H1 (cell line): ENCODE results near the gene RUFY4. TPM values are rescaled to one million over a fixed set of nuclear protein-coding genes. Genes with fewer than 3 reads are reported as not detected.

Experiments used
- CBX8 ChIP-seq: fragments of 300-800, 300-1000 bp; sonication (generic); IDR thresholded peaks from 2 replicates; pipeline ENCODE4 v1.7.1; 2016; ENCODE audit warnings: low read depth, low read length, borderline replicate concordance
- EGR1 ChIP-seq: IDR thresholded peaks from 2 replicates; pipeline ENCODE4 v1.6.1; 2011; ENCODE audit warnings: low read depth, low read length, borderline replicate concordance
- JUND ChIP-seq: IDR thresholded peaks from 2 replicates; pipeline ENCODE4 v1.6.1; 2011; ENCODE audit warnings: mild to moderate bottlenecking, improper control_type of control experiment, low read length
- RFX5 ChIP-seq: IDR thresholded peaks from 2 replicates; pipeline ENCODE4 v1.6.1; 2011; ENCODE audit warnings: low read depth, low read length, improper control_type of control experiment, borderline replicate concordance
- SP1 ChIP-seq: IDR thresholded peaks from 2 replicates; pipeline ENCODE4 v1.6.1; 2011; ENCODE audit warnings: low read depth, low read length
- ZNF274 ChIP-seq: IDR thresholded peaks from 2 replicates; pipeline ENCODE4 v1.7.0; 2012; ENCODE audit warnings: low read length, borderline replicate concordance; ENCODE audit errors: extremely low read depth
- polyA plus RNA-seq, 7 experiments: library from polyadenylated mRNA; depleted of rRNA in 3 of 7; stranded (reverse) in 5 of 7; unstranded in 2 of 7; fragments of >200 nt in 5 of 7; fragments of 200-250 nt in 2 of 7; gene quantifications; 1 replicate in 5 of 7; 2 replicates in 1 of 7; 4 replicates in 1 of 7; pipeline versions ENCODE4 v1.2.1 to v1.2.3, GENCODE V29; 2011 to 2013; ENCODE audit warnings: missing spikeins in 2 of 7, mixed read lengths in 2 of 7
- total RNA-seq: library from RNA; stranded (reverse); fragmentation: NEBNext Ultra II Directional; extraction: Animal tissue kit (Norgen Biotek cat#: 25700); gene quantifications from 2 replicates; pipeline ENCODE4 v1.2.1, GENCODE V29; 2021
- TF ChIP-seq, protein P1 (sequence below): fragments of 300-600 bp; sonication (generic); IDR thresholded peaks from 2 replicates; pipeline ENCODE4 v1.7.1; 2012; ENCODE audit warnings: low read length, moderate library complexity, mild to moderate bottlenecking, inconsistent platforms; ENCODE audit not compliant: insufficient replicate concordance

RUFY4 gene
- total and polyA plus RNA-seq, 2 of the 8 experiments (the other 6 are each of a cell fraction or from before 2014, with no cell fraction given): 0.32 to 0.38 TPM

DNA sequence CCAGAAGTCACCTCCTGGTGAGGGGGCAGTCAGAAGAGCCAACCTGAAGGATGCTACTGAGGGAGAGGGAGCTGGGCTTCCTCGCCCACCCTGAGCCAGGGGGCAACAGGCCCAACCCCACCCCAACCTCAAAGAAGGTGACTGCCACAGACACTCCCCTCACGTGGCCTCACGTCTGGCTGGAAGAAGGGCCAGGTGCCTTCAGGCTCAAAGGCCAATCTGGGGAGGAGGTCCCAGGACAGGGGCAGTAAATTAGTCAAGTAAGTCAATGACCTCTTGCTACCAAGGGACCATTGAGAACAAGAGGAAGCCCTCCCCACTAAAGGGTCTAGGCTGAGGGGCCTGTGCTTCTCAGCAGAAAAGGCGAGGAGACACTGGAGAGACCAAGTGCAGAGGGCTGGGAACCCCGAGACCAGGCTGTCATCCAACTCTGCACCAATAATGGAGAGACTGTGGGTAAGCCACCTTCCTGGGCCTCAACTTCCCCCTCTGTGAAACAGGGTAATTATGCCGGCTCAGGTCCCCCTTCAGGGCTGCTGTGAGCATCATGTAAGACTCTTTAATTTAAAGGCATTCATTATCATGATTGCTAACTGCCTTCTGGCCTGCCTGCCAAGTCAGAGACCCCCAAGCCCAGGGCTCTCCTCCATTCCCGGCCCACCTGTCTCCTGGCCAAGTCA, 46.1 kb upstream of the RUFY4 start (continued):
- TF ChIP-seq SP1 (no peak), EGR1 (no peak), CBX8 (no peak), JUND (no peak), RFX5 (no peak), ZNF274 (no peak)
- TF ChIP-seq, protein P1, sequence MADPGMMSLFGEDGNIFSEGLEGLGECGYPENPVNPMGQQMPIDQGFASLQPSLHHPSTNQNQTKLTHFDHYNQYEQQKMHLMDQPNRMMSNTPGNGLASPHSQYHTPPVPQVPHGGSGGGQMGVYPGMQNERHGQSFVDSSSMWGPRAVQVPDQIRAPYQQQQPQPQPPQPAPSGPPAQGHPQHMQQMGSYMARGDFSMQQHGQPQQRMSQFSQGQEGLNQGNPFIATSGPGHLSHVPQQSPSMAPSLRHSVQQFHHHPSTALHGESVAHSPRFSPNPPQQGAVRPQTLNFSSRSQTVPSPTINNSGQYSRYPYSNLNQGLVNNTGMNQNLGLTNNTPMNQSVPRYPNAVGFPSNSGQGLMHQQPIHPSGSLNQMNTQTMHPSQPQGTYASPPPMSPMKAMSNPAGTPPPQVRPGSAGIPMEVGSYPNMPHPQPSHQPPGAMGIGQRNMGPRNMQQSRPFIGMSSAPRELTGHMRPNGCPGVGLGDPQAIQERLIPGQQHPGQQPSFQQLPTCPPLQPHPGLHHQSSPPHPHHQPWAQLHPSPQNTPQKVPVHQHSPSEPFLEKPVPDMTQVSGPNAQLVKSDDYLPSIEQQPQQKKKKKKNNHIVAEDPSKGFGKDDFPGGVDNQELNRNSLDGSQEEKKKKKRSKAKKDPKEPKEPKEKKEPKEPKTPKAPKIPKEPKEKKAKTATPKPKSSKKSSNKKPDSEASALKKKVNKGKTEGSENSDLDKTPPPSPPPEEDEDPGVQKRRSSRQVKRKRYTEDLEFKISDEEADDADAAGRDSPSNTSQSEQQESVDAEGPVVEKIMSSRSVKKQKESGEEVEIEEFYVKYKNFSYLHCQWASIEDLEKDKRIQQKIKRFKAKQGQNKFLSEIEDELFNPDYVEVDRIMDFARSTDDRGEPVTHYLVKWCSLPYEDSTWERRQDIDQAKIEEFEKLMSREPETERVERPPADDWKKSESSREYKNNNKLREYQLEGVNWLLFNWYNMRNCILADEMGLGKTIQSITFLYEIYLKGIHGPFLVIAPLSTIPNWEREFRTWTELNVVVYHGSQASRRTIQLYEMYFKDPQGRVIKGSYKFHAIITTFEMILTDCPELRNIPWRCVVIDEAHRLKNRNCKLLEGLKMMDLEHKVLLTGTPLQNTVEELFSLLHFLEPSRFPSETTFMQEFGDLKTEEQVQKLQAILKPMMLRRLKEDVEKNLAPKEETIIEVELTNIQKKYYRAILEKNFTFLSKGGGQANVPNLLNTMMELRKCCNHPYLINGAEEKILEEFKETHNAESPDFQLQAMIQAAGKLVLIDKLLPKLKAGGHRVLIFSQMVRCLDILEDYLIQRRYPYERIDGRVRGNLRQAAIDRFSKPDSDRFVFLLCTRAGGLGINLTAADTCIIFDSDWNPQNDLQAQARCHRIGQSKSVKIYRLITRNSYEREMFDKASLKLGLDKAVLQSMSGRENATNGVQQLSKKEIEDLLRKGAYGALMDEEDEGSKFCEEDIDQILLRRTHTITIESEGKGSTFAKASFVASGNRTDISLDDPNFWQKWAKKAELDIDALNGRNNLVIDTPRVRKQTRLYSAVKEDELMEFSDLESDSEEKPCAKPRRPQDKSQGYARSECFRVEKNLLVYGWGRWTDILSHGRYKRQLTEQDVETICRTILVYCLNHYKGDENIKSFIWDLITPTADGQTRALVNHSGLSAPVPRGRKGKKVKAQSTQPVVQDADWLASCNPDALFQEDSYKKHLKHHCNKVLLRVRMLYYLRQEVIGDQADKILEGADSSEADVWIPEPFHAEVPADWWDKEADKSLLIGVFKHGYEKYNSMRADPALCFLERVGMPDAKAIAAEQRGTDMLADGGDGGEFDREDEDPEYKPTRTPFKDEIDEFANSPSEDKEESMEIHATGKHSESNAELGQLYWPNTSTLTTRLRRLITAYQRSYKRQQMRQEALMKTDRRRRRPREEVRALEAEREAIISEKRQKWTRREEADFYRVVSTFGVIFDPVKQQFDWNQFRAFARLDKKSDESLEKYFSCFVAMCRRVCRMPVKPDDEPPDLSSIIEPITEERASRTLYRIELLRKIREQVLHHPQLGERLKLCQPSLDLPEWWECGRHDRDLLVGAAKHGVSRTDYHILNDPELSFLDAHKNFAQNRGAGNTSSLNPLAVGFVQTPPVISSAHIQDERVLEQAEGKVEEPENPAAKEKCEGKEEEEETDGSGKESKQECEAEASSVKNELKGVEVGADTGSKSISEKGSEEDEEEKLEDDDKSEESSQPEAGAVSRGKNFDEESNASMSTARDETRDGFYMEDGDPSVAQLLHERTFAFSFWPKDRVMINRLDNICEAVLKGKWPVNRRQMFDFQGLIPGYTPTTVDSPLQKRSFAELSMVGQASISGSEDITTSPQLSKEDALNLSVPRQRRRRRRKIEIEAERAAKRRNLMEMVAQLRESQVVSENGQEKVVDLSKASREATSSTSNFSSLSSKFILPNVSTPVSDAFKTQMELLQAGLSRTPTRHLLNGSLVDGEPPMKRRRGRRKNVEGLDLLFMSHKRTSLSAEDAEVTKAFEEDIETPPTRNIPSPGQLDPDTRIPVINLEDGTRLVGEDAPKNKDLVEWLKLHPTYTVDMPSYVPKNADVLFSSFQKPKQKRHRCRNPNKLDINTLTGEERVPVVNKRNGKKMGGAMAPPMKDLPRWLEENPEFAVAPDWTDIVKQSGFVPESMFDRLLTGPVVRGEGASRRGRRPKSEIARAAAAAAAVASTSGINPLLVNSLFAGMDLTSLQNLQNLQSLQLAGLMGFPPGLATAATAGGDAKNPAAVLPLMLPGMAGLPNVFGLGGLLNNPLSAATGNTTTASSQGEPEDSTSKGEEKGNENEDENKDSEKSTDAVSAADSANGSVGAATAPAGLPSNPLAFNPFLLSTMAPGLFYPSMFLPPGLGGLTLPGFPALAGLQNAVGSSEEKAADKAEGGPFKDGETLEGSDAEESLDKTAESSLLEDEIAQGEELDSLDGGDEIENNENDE: no peak
